ENCODE measurements around the gene SF3B1. TPM values are rescaled to one million over a fixed set of nuclear protein-coding genes. Genes with fewer than 3 reads are reported as not detected.

Gene SF3B1
- total RNA-seq, 1 donor from 2014 or later: 285 TPM

DNA sequence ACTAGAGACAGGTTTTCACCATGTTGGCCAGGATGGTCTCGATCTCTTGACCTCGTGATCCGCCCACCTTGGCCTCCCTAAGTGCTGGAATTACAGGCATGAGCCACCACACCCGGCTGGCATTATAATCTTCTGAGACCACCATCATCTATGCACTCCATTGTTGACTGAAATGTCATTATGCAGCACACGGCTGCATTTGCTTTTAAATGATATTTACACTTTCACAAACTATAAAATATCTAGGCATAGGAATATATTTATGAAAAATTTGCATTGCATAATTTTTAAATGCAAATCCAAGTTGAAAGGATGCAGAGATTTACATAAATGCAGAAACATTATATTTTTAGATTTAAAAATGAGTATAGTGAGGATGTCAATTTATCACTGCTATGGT lies 94.2 kb downstream of the SF3B1 start:
- no peak for DNase-seq (ENCODE audit: low read depth)

Other genes starting within 250 kb of the SF3B1 start
- gene ANKRD44, start 124.2 kb downstream of the SF3B1 start, total RNA-seq: 6.0 and 9.7 TPM in 2 replicates
- 35.8 and 40.1 TPM in 2 replicates for gene COQ10B, start 18.5 kb upstream of the SF3B1 start, total RNA-seq
- gene HSPD1, start 64.8 kb upstream of the SF3B1 start, total RNA-seq: 119 and 133 TPM in 2 replicates
- gene HSPE1, start 65.4 kb upstream of the SF3B1 start, total RNA-seq: 99.7 and 130 TPM in 2 replicates
- 39.9 and 46.5 TPM in 2 replicates for gene MOB4, start 81.0 kb upstream of the SF3B1 start, total RNA-seq
- gene RFTN2, start 240.6 kb upstream of the SF3B1 start, total RNA-seq: 6.2 and 6.8 TPM in 2 replicates

Measured in myocyte (in vitro differentiated cells).